Endothelial cell of umbilical vein (primary cell): ENCODE results near the gene LIMCH1. TPM values are rescaled to one million over a fixed set of nuclear protein-coding genes. Genes with fewer than 3 reads are reported as not detected.

Experiments used
- BruUV-seq: library from RNA; stranded (reverse); fragments of 400-500 nt; replicated peaks from 2 replicates; lab custom pipeline; 2021; lab: Mats Ljungman, UMichigan
- CTCF ChIA-PET: fragments of 300-600, 350-600 bp; sonication (Branson Sonifier 250); formaldehyde crosslinking; loops from one replicate; lab custom pipeline; 2021; ENCODE audit warnings: antibody characterized with exemption, inconsistent platforms; lab: Charles Lee
- POLR2A ChIA-PET: fragments of 300-600, 350-600 bp; sonication (Branson Sonifier 250); formaldehyde crosslinking; loops from one replicate; lab custom pipeline; 2021; ENCODE audit warnings: antibody characterized with exemption, inconsistent platforms; lab: Charles Lee
- DNase-seq: peaks from one replicate; pipeline ENCODE4 v3.0.0-alpha.2; 2011; ENCODE audit warnings: low read depth, low spot score
- FAIRE-seq: peaks from 2 replicates; lab custom pipeline; 2011; peaks lifted over from hg19 to GRCh38; lab: Jason Lieb, UNC
- H2AFZ ChIP-seq: 2 replicates; pipeline ENCODE4 v1.6.0; 2012; ENCODE audit warnings: low read depth, low read length, control low read depth, inconsistent platforms
- H3K27ac ChIP-seq: 2 replicates; pipeline ENCODE4 v1.5.1; 2011; ENCODE audit warnings: low read depth, mild to moderate bottlenecking, control low read depth, low read length, moderate library complexity; ENCODE audit not compliant: insufficient read depth
- H3K27me3 ChIP-seq, 2 experiments: 2 replicates each; pipeline versions ENCODE4 v1.6.0 to v1.6.1; 2011; ENCODE audit warnings: low read length in 2 of 2, mixed read lengths in 1 of 2; ENCODE audit not compliant: control insufficient read depth in 2 of 2, insufficient read depth in 2 of 2
- H3K36me3 ChIP-seq, 2 experiments: 2 replicates in 1 of 2; 3 replicates in 1 of 2; pipeline ENCODE4 v1.5.1; 2011; ENCODE audit warnings: low read length in 2 of 2, mild to moderate bottlenecking in 1 of 2, moderate library complexity in 1 of 2; ENCODE audit not compliant: control insufficient read depth in 2 of 2, insufficient read depth in 2 of 2; ENCODE audit errors: extremely low read depth in 1 of 2
- H3K4me1 ChIP-seq: 3 replicates; pipeline ENCODE4 v1.5.1; 2011; ENCODE audit warnings: mild to moderate bottlenecking, low read length; ENCODE audit not compliant: control insufficient read depth, insufficient read depth; ENCODE audit errors: extremely low read depth
- H3K4me2 ChIP-seq: 2 replicates; pipeline ENCODE4 v1.6.1; 2011; ENCODE audit warnings: low read length, control low read depth, mixed read lengths; ENCODE audit not compliant: insufficient read depth
- H3K4me3 ChIP-seq, 3 experiments: fragments of 200-600 bp in 1 of 3; sonication (generic), shearing (Covaris generic) in 1 of 3; replicated peaks in 1 of 3; 2 replicates each; pipeline ENCODE4 v1.5.1; 2011 to 2016; ENCODE audit warnings: control low read depth in 3 of 3, low read length in 3 of 3, mild to moderate bottlenecking in 2 of 3, inconsistent platforms in 1 of 3, low read depth in 1 of 3, moderate library complexity in 1 of 3; ENCODE audit not compliant: insufficient read depth in 1 of 3
- H3K79me2 ChIP-seq: 2 replicates; pipeline ENCODE4 v1.6.0; 2012; ENCODE audit warnings: low read length, inconsistent platforms; ENCODE audit not compliant: control insufficient read depth, insufficient read depth
- H3K9ac ChIP-seq: replicated peaks from 2 replicates; pipeline ENCODE3; 2011; ENCODE audit warnings: low read length, control low read depth; ENCODE audit not compliant: insufficient read depth; ENCODE audit errors: extremely low read depth
- H3K9me1 ChIP-seq: replicated peaks from 3 replicates; pipeline ENCODE4 v1.6.0; 2011; ENCODE audit warnings: mild to moderate bottlenecking, low read length; ENCODE audit not compliant: control insufficient read depth, insufficient read depth; ENCODE audit errors: extremely low read depth
- H3K9me3 ChIP-seq: replicated peaks from 2 replicates; pipeline ENCODE4 v1.5.1; 2012; ENCODE audit warnings: low read length, inconsistent platforms; ENCODE audit not compliant: control insufficient read depth, insufficient read depth
- H4K20me1 ChIP-seq: replicated peaks from 2 replicates; pipeline ENCODE3; 2011; ENCODE audit warnings: mild to moderate bottlenecking, low read length; ENCODE audit not compliant: control insufficient read depth, insufficient read depth; ENCODE audit errors: extremely low read depth
- FOS ChIP-seq: IDR thresholded peaks from 2 replicates; pipeline ENCODE4 v1.6.1; 2011; ENCODE audit warnings: mild to moderate bottlenecking, low read length, moderate library complexity, borderline replicate concordance; ENCODE audit not compliant: insufficient read depth
- GATA2 ChIP-seq: IDR thresholded peaks from 2 replicates; pipeline ENCODE4 v1.7.0; 2011; ENCODE audit warnings: low read depth, mild to moderate bottlenecking, moderate library complexity, mixed read lengths, low read length; ENCODE audit not compliant: insufficient read length, insufficient read depth
- JUN ChIP-seq: IDR thresholded peaks from 2 replicates; pipeline ENCODE4 v1.6.1; 2011; ENCODE audit warnings: borderline replicate concordance, low read depth; ENCODE audit not compliant: insufficient read length, insufficient read depth
- MAX ChIP-seq: IDR thresholded peaks from 2 replicates; pipeline ENCODE4 v1.6.1; 2011; ENCODE audit not compliant: insufficient read depth, insufficient read length
- MYC ChIP-seq: IDR thresholded peaks from one replicate; pipeline ENCODE4 v1.6.1; 2011; ENCODE audit warnings: mild to moderate bottlenecking, low read depth, low read length
- POLR2A ChIP-seq: IDR thresholded peaks from 2 replicates; pipeline ENCODE4 v1.6.1; 2012; ENCODE audit warnings: low read depth, mild to moderate bottlenecking, control low read depth, low read length
- POLR2AphosphoS5 ChIP-seq: IDR thresholded peaks from 2 replicates; pipeline ENCODE4 v1.6.1; 2012; ENCODE audit warnings: low read depth, mild to moderate bottlenecking, control low read depth, low read length, moderate library complexity; ENCODE audit not compliant: insufficient read depth
- dilution Hi-C: fragments of 300-500 bp; cut with MboI; formaldehyde crosslinking; loops from one replicate; pipeline ENCODE4 v1.15.0; 2019; ENCODE audit warnings: low sequenced_read_pairs; ENCODE audit not compliant: extremely low pct_ligation_motif_present
- intact Hi-C: fragments of 100-400 bp; cut with micrococcal nuclease; formaldehyde crosslinking; loops from one replicate; pipeline ENCODE4 v1.10.0; 2022
- polyA plus RNA-seq, 4 experiments: library from polyadenylated mRNA; depleted of rRNA in 3 of 4; stranded (reverse) in 3 of 4; unstranded in 1 of 4; fragments of >200 nt; gene quantifications; 2 replicates each; pipeline versions ENCODE4 v1.2.1 to v1.2.3, GENCODE V29; 2011 to 2012; ENCODE audit warnings: missing spikeins in 1 of 4
- total RNA-seq: library from RNA; stranded (reverse); gene quantifications from 2 replicates; pipeline ENCODE4 v1.2.3, GENCODE V29; 2021
- TF ChIP-seq, protein P1 (sequence below), 2 donors: IDR thresholded peaks; 1 replicate in 1 of 2; 2 replicates in 1 of 2; pipeline ENCODE4 v1.5.1; 2011; ENCODE audit warnings: low read length in 2 of 2, mild to moderate bottlenecking in 2 of 2, moderate library complexity in 2 of 2, control low read depth in 1 of 2, inconsistent platforms in 1 of 2, low read depth in 1 of 2; ENCODE audit not compliant: insufficient read depth in 1 of 2; ENCODE audit errors: extremely low read depth in 1 of 2

The LIMCH1 gene
- total and polyA plus RNA-seq, 2 donors (not counting 3 experiments of a cell fraction or from before 2014, with no cell fraction given) = 14.3 to 32.8 TPM

DNA sequence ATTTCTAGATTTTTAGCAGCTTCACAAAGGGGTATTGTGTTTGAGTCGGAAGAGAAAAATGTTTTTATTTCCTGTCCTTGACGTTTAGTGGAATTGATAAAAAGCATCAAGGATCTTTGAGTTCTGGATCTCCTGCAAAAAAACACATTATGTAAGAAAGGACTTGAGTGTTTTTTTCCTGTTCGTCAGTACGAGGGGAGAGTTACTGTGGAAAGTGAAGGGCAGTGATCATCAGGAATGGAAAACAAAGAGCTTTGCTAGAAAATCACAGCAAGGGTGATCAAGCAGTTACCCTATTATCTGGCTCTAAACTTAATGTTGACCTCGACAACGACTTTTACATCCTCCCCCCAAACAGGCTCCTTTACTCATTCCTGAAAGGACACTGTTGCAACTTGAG, 7.3 kb downstream of the LIMCH1 start:
- H4K20me1 ChIP-seq = no peaks in the 10 kb centered on the region

More for the DNA sequence above, 7.3 kb downstream of the LIMCH1 start:
- POLR2A ChIA-PET = no interaction called here
- H3K27ac ChIP-seq = no peak overlapping the region
- H3K9me1 ChIP-seq = no peaks in the 10 kb centered on the region
- DNase-seq (peak; percentile 56), FAIRE-seq (no peak)
- no TSS peak for BruUV-seq
- H3K9ac ChIP-seq = no peak overlapping the region
- intact Hi-C loops (no loop called here), dilution Hi-C loops (no loop called here)
- H3K27me3 ChIP-seq = peaks cover 3 to 4% of the 10 kb centered on the region in 2 experiments
- H2AFZ ChIP-seq = no peak overlapping the region
- H3K4me3 ChIP-seq = no peak overlapping the region
- CTCF ChIA-PET = interaction anchor here (1.5 kb wide), 1 partner anchor 24 kb away, joined by 3 read pairs; no protein-coding TSS in a partner anchor
- H3K4me1 ChIP-seq = peaks cover 11% of the 10 kb centered on the region
- no peak for TF ChIP-seq JUN
- TF ChIP-seq MYC = no peak
- TF ChIP-seq POLR2AphosphoS5 = no peak
- no peak for TF ChIP-seq MAX
- no peak for TF ChIP-seq POLR2A
- TF ChIP-seq GATA2 = no peak
- TF ChIP-seq, protein P1, sequence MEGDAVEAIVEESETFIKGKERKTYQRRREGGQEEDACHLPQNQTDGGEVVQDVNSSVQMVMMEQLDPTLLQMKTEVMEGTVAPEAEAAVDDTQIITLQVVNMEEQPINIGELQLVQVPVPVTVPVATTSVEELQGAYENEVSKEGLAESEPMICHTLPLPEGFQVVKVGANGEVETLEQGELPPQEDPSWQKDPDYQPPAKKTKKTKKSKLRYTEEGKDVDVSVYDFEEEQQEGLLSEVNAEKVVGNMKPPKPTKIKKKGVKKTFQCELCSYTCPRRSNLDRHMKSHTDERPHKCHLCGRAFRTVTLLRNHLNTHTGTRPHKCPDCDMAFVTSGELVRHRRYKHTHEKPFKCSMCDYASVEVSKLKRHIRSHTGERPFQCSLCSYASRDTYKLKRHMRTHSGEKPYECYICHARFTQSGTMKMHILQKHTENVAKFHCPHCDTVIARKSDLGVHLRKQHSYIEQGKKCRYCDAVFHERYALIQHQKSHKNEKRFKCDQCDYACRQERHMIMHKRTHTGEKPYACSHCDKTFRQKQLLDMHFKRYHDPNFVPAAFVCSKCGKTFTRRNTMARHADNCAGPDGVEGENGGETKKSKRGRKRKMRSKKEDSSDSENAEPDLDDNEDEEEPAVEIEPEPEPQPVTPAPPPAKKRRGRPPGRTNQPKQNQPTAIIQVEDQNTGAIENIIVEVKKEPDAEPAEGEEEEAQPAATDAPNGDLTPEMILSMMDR (IDR thresholded peaks at IDR 0.05; ENCODE audit: extremely low read depth in 1 of 2, insufficient read depth in 1 of 2, low read depth in 1 of 2, low read length in 2 of 2) = no peak
- no peak for TF ChIP-seq FOS
- H3K9me3 ChIP-seq = no peaks in the 10 kb centered on the region
- no peaks in the 10 kb centered on the region for H3K79me2 ChIP-seq
- H3K4me2 ChIP-seq = no peak overlapping the region
- no peaks in the 10 kb centered on the region for H3K36me3 ChIP-seq
